ENCODE results near the gene EYS. TPM values are rescaled to one million over a fixed set of nuclear protein-coding genes. Genes with fewer than 3 reads are reported as not detected.

EYS gene
- total RNA-seq, 1 donor from 2014 or later, result not detected

GRCh38 chr6:65088575-65088974 lies 618.5 kb downstream of the EYS start:
- no peaks in the 10 kb centered on the region for H3K36me3 ChIP-seq
- no peaks in the 10 kb centered on the region for H3K4me1 ChIP-seq
- H3K27ac ChIP-seq, result no peak overlapping the region
- no peaks in the 10 kb centered on the region for H3K9me3 ChIP-seq
- H3K4me3 ChIP-seq, result no peak overlapping the region
- no peak for DNase-seq (ENCODE audit: low spot score in 2 of 2)
- intact Hi-C loops (cut with DNase I), result no loop called here
- H3K27me3 ChIP-seq, result no peaks in the 10 kb centered on the region
- no peak for TF ChIP-seq CTCF (IDR thresholded peaks at IDR 0.05)

- TF ChIP-seq CTCF (IDR thresholded peaks at IDR 0.05), result no peak
- DNase-seq (ENCODE audit: low spot score in 2 of 2), result no peak
- Histone ChIP-seq H3K4me1 (no peaks in the 10 kb centered on the region), H3K36me3 (no peaks in the 10 kb centered on the region), H3K4me3 (no peak overlapping the region), H3K27me3 (no peaks in the 10 kb centered on the region), H3K27ac (no peak overlapping the region), H3K9me3 (no peaks in the 10 kb centered on the region)
- intact Hi-C loops (cut with DNase I), result no loop called here
These were observed 625.3 kb downstream of the EYS start for GRCh38 chr6:65081756-65082155.

GRCh38 chr6:65075705-65076230 lies 631.3 kb downstream of the EYS start:
- DNase-seq (ENCODE audit: low spot score in 2 of 2), result no peak
- intact Hi-C loops (cut with DNase I), result no loop called here
- Histone ChIP-seq H3K27ac (no peak overlapping the region), H3K36me3 (no peaks in the 10 kb centered on the region), H3K9me3 (no peaks in the 10 kb centered on the region), H3K4me3 (no peak overlapping the region), H3K4me1 (no peaks in the 10 kb centered on the region), H3K27me3 (no peaks in the 10 kb centered on the region)
- TF ChIP-seq CTCF (IDR thresholded peaks at IDR 0.05), result no peak

GRCh38 chr6:65072500-65072899 lies 634.5 kb downstream of the EYS start:
- Histone ChIP-seq H3K27ac (no peak overlapping the region), H3K27me3 (no peaks in the 10 kb centered on the region), H3K4me3 (no peak overlapping the region), H3K36me3 (no peaks in the 10 kb centered on the region), H3K9me3 (no peaks in the 10 kb centered on the region), H3K4me1 (no peaks in the 10 kb centered on the region)
- no peak for DNase-seq (ENCODE audit: low spot score in 2 of 2)
- intact Hi-C loops (cut with DNase I), result no loop called here
- no peak for TF ChIP-seq CTCF (IDR thresholded peaks at IDR 0.05)

- Histone ChIP-seq H3K27ac (no peak overlapping the region), H3K4me3 (no peak overlapping the region), H3K9me3 (no peaks in the 10 kb centered on the region), H3K36me3 (no peaks in the 10 kb centered on the region), H3K4me1 (no peaks in the 10 kb centered on the region), H3K27me3 (no peaks in the 10 kb centered on the region)
- DNase-seq (ENCODE audit: low spot score in 2 of 2), result no peak
- no peak for TF ChIP-seq CTCF (IDR thresholded peaks at IDR 0.05)
- intact Hi-C loops (cut with DNase I), result no loop called here
These were observed 635.5 kb downstream of the EYS start for GRCh38 chr6:65071480-65071879.

- DNase-seq (ENCODE audit: low spot score in 2 of 2), result no peak
- TF ChIP-seq CTCF (IDR thresholded peaks at IDR 0.05), result no peak
- Histone ChIP-seq H3K27me3 (no peaks in the 10 kb centered on the region), H3K36me3 (no peaks in the 10 kb centered on the region), H3K4me3 (no peak overlapping the region), H3K9me3 (no peaks in the 10 kb centered on the region), H3K4me1 (no peaks in the 10 kb centered on the region), H3K27ac (no peak overlapping the region)
- intact Hi-C loops (cut with DNase I), result no loop called here
These were observed 642.2 kb downstream of the EYS start for GRCh38 chr6:65064844-65065243.

Measured in ascending aorta (tissue), 2 donors.